Adrenal gland (tissue), 5 donors: ENCODE data around the gene CBX7.

Experiments used
- POLR2A ChIP-seq, 2 donors: fragments of 450-650 bp; IDR thresholded peaks; one replicate each; pipeline ENCODE4 v1.6.1; 2017; ENCODE audit warnings: antibody characterized with exemption in 2 of 2, mild to moderate bottlenecking in 2 of 2, moderate library complexity in 1 of 2
- TF ChIP-seq, protein P1 (sequence below), 6 experiments: fragments of 450-650 bp in 4 of 6; fragments of 200-600 bp in 2 of 6; sonication (generic) in 1 of 6; IDR thresholded peaks; 1 replicate in 5 of 6; 2 replicates in 1 of 6; pipeline versions ENCODE4 v1.5.1 to v1.8.0; 2016 to 2021; ENCODE audit warnings: antibody characterized with exemption in 6 of 6, mild to moderate bottlenecking in 2 of 6, moderate library complexity in 1 of 6
- donor health status: DM: no; HTN: no; CAD: no.

DNA sequence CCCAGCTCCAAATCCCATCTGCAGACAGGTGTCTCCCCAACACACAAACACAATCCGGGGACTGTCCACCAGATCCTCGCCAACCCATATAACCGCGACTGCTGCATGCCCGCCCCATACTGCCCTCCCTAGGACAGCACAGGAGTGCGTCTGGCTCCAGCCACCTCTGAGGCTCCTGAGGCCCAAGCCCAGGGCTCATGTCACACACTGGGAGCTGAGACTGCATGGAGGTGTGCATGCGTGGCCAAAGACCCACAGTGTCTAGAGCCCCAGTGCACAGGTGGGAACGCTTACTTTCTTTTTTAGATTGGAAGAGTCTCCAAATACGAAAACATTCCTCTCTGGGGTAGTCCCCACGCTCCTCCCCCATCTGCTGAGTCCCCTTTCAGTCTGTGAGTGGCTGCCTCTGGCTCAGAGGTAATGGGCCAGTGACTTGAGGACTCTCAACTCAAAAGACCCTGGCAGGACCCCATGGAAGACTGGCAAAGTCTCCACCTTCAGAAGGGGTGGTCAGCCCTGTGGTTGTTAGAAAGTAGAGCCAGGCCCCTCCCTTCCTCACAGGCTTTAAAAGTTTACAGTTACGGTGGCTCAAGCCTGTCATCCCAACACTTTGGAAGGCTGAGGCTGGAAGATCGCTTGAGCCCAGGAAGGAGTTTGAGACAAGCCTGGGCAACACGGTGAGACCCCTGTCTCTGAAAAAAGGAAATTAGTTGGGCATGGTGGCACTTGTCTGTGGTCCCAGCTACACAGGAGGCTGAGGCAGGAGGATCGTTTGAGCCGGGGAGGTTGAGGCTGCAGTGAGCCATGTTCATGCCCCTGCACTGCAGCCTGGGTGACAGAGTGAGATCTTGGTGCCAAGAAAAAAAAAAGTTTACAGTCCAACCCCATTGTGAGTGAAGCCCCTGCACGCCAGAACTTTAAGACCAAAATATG lies 2.3 kb downstream of the CBX7 start:
- no peak for TF ChIP-seq POLR2A (IDR thresholded peaks at IDR 0.05)
- TF ChIP-seq, protein P1, sequence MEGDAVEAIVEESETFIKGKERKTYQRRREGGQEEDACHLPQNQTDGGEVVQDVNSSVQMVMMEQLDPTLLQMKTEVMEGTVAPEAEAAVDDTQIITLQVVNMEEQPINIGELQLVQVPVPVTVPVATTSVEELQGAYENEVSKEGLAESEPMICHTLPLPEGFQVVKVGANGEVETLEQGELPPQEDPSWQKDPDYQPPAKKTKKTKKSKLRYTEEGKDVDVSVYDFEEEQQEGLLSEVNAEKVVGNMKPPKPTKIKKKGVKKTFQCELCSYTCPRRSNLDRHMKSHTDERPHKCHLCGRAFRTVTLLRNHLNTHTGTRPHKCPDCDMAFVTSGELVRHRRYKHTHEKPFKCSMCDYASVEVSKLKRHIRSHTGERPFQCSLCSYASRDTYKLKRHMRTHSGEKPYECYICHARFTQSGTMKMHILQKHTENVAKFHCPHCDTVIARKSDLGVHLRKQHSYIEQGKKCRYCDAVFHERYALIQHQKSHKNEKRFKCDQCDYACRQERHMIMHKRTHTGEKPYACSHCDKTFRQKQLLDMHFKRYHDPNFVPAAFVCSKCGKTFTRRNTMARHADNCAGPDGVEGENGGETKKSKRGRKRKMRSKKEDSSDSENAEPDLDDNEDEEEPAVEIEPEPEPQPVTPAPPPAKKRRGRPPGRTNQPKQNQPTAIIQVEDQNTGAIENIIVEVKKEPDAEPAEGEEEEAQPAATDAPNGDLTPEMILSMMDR (IDR thresholded peaks at IDR 0.05) = no peak
